ENCODE data around the gene ABR. TPM values are rescaled to one million over a fixed set of nuclear protein-coding genes. Genes with fewer than 3 reads are reported as not detected.

Gene ABR
- total RNA-seq, 2 donors from 2014 or later, result 80.7 to 82.7 TPM

GRCh38 chr17:1042486-1042885 lies 137.3 kb downstream of the ABR start:
- intact Hi-C loops (cut with DNase I), result no loop called here
- 92% methylated on average over 19 of the region's 19 CpGs for whole genome bisulfite sequencing
- H3K27me3 ChIP-seq (replicated peaks; ENCODE audit: insufficient read depth), result no peaks in the 10 kb centered on the region
- no peak overlapping the region for H3K27ac ChIP-seq
- H3K36me3 ChIP-seq, result no peaks in the 10 kb centered on the region
- H3K9me3 ChIP-seq, result no peaks in the 10 kb centered on the region
- no peak overlapping the region for H3K4me3 ChIP-seq
- DNase-seq (ENCODE audit: low spot score), result no peak
- TF ChIP-seq CTCF (IDR thresholded peaks at IDR 0.05) (no peak), POLR2AphosphoS5 (IDR thresholded peaks at IDR 0.05) (no peak), POLR2A (IDR thresholded peaks at IDR 0.05) (no peak)
- peaks cover 4% of the 10 kb centered on the region for H3K4me1 ChIP-seq (replicated peaks)

GRCh38 chr17:1041746-1042145 lies 138.0 kb downstream of the ABR start:
- intact Hi-C loops (cut with DNase I), result no loop called here
- WGBS, result 92% methylated on average over 9 of the region's 9 CpGs
- TF ChIP-seq CTCF (IDR thresholded peaks at IDR 0.05) (no peak), POLR2AphosphoS5 (IDR thresholded peaks at IDR 0.05) (no peak)
- Histone ChIP-seq H3K27ac (no peak overlapping the region), H3K9me3 (no peaks in the 10 kb centered on the region), H3K4me1 (replicated peaks) (peaks cover 4% of the 10 kb centered on the region), H3K36me3 (no peaks in the 10 kb centered on the region), H3K4me3 (no peak overlapping the region), H3K27me3 (replicated peaks; ENCODE audit: insufficient read depth) (no peaks in the 10 kb centered on the region)
- no peak for DNase-seq (ENCODE audit: low spot score)

- TF ChIP-seq CTCF (IDR thresholded peaks at IDR 0.05), result no peak
- TF ChIP-seq POLR2A (IDR thresholded peaks at IDR 0.05), result no peak
- no peak for TF ChIP-seq POLR2AphosphoS5 (IDR thresholded peaks at IDR 0.05)
- WGBS, result 69% methylated on average over 13 of the region's 13 CpGs
- DNase-seq (ENCODE audit: low spot score), result no peak
- H3K27ac ChIP-seq, result peak overlapping the region; percentile 25 to 39
- H3K27me3 ChIP-seq (replicated peaks; ENCODE audit: insufficient read depth), result no peaks in the 10 kb centered on the region
- no peaks in the 10 kb centered on the region for H3K36me3 ChIP-seq
- intact Hi-C loops (cut with DNase I), result no loop called here
- H3K9me3 ChIP-seq, result no peaks in the 10 kb centered on the region
- H3K4me1 ChIP-seq (replicated peaks), result peaks cover 4% of the 10 kb centered on the region
- H3K4me3 ChIP-seq, result no peak overlapping the region
These were observed 139.6 kb downstream of the ABR start for GRCh38 chr17:1040216-1040600.

GRCh38 chr17:1039511-1040215 lies 140.1 kb downstream of the ABR start:
- intact Hi-C loops (cut with DNase I), result no loop called here
- Histone ChIP-seq H3K27ac (peak overlapping the region; percentile 25 to 39), H3K4me3 (no peak overlapping the region), H3K27me3 (replicated peaks; ENCODE audit: insufficient read depth) (no peaks in the 10 kb centered on the region), H3K9me3 (no peaks in the 10 kb centered on the region), H3K4me1 (replicated peaks) (peaks cover 4% of the 10 kb centered on the region), H3K36me3 (no peaks in the 10 kb centered on the region)
- 63% methylated on average over 30 of the region's 30 CpGs for WGBS
- TF ChIP-seq POLR2AphosphoS5 (IDR thresholded peaks at IDR 0.05) (peak; percentile 19), POLR2A (IDR thresholded peaks at IDR 0.05) (no peak)
- peak; percentile 34 for DNase-seq (ENCODE audit: low spot score)

- DNase-seq (ENCODE audit: low spot score), result no peak
- WGBS, result 48% methylated on average over 13 of the region's 16 CpGs
These were observed 140.7 kb downstream of the ABR start for GRCh38 chr17:1039123-1039507.

More at GRCh38 chr17:1039123-1039507, 140.7 kb downstream of the ABR start:
- peak overlapping the region in 1 of 2 donors; percentile 25 for H3K27ac ChIP-seq
- intact Hi-C loops (cut with DNase I), result no loop called here
- no peak for TF ChIP-seq POLR2AphosphoS5 (IDR thresholded peaks at IDR 0.05)
- TF ChIP-seq POLR2A (IDR thresholded peaks at IDR 0.05), result no peak
- no peak for TF ChIP-seq CTCF (IDR thresholded peaks at IDR 0.05)
- no peaks in the 10 kb centered on the region for H3K36me3 ChIP-seq
- peaks cover 4% of the 10 kb centered on the region for H3K4me1 ChIP-seq (replicated peaks)
- H3K4me3 ChIP-seq, result no peak overlapping the region
- H3K9me3 ChIP-seq, result no peaks in the 10 kb centered on the region
- H3K27me3 ChIP-seq (replicated peaks; ENCODE audit: insufficient read depth), result no peaks in the 10 kb centered on the region

Data from prostate gland (tissue), 2 donors.